SU-DHL-6 (cell line): Measurements from ENCODE around the gene ATRN.

Source experiments
- H2AFZ ChIP-seq: fragments of 200-600 bp; sonication (generic); 2 replicates; pipeline ENCODE4 v1.6.1; 2014; ENCODE audit warnings: low read depth, mild to moderate bottlenecking, moderate library complexity, mixed read lengths, antibody characterized with exemption, low read length; ENCODE audit not compliant: severe bottlenecking
- H3F3A ChIP-seq: fragments of 200-600 bp; shearing (Covaris generic); 2 replicates; pipeline ENCODE4 v1.6.0; 2016; ENCODE audit warnings: antibody characterized with exemption, mild to moderate bottlenecking; ENCODE audit not compliant: insufficient read depth
- H3K27ac ChIP-seq: fragments of 200-600 bp; sonication (generic); 2 replicates; pipeline ENCODE4 v1.5.1; 2016; ENCODE audit warnings: low read depth, mild to moderate bottlenecking, low read length, moderate library complexity, mixed read lengths
- H3K27me3 ChIP-seq: fragments of 200-600 bp; sonication (generic), shearing (Covaris generic); 2 replicates; pipeline ENCODE4 v1.6.0; 2014; ENCODE audit warnings: mild to moderate bottlenecking, low read length
- H3K36me3 ChIP-seq: fragments of 200-600 bp; sonication (generic); 2 replicates; pipeline ENCODE4 v1.6.1; 2014; ENCODE audit warnings: mild to moderate bottlenecking, low read length, mixed read lengths
- H3K4me2 ChIP-seq: fragments of 300-600, 200-600 bp; shearing (Covaris generic), sonication (generic); 2 replicates; pipeline ENCODE4 v1.6.0; 2014; ENCODE audit warnings: low read length, low read depth, mild to moderate bottlenecking; ENCODE audit not compliant: poor library complexity, severe bottlenecking
- H3K4me3 ChIP-seq: fragments of 200-600 bp; sonication (generic); 2 replicates; pipeline ENCODE4 v1.5.1; 2014; ENCODE audit warnings: antibody characterized with exemption, low read length, mild to moderate bottlenecking, mixed read lengths; ENCODE audit not compliant: insufficient read depth, poor library complexity, severe bottlenecking
- H3K79me2 ChIP-seq: fragments of 200-600 bp; sonication (generic); 2 replicates; pipeline ENCODE4 v1.6.1; 2014; ENCODE audit warnings: mild to moderate bottlenecking, low read length, moderate library complexity; ENCODE audit not compliant: insufficient read depth
- H3K9ac ChIP-seq: fragments of 200-600 bp; sonication (generic); 2 replicates; pipeline ENCODE4 v1.7.0; 2014; ENCODE audit warnings: mild to moderate bottlenecking, low read length
- H3K9me2 ChIP-seq: fragments of 200-600 bp; sonication (generic); replicated peaks from 2 replicates; pipeline ENCODE4 v1.6.1; 2014; ENCODE audit warnings: low read length; ENCODE audit not compliant: insufficient read depth
- H3K9me3 ChIP-seq: fragments of 200-600 bp; sonication (generic); 2 replicates; pipeline ENCODE4 v1.6.1; 2014; ENCODE audit warnings: low read length, mixed read lengths; ENCODE audit not compliant: insufficient read depth
- H4K20me1 ChIP-seq: fragments of 200-600 bp; sonication (generic); 2 replicates; pipeline ENCODE4 v1.6.1; 2014; ENCODE audit warnings: low read depth, mild to moderate bottlenecking, antibody characterized with exemption, low read length, moderate library complexity, mixed read lengths
- CTCF ChIP-seq: fragments of 200-600 bp; sonication (generic); IDR thresholded peaks from one replicate; pipeline ENCODE4 v1.5.1; 2017; ENCODE audit warnings: antibody characterized with exemption, mild to moderate bottlenecking, low read length, moderate library complexity; ENCODE audit not compliant: insufficient read depth, poor library complexity, severe bottlenecking
- EZH2phosphoT487 ChIP-seq: fragments of 200-600 bp; sonication (generic), shearing (Covaris generic); conservative IDR thresholded peaks from 2 replicates; pipeline ENCODE4 v1.6.1; 2018; ENCODE audit warnings: mild to moderate bottlenecking, antibody characterized with exemption, low read length, moderate library complexity, mixed read lengths

Gene ATRN

DNA sequence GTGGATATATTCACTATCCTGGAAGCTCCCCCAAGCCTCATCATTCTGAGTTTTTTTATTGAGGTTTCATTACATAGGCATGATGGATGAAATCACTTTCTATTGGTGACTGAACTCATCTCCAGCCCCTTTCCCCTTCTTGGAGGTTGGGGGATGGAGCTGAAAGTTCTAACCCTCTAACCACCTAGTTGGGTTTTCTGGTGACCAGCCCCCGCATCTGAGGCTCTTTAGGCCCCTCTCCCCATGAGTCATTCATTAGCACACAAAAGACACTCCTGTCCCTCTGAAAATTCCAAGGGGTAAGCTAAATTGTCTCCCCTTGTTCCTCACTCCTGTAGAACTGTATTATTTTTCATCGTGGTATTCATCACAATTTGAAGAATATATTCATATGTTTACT is 159.1 kb downstream of the ATRN start:
- Histone ChIP-seq H3K9me3 (no peaks in the 10 kb centered on the region), H3K79me2 (no peaks in the 10 kb centered on the region), H3K9me2 (no peaks in the 10 kb centered on the region), H3K9ac (no peak overlapping the region), H2AFZ (no peak overlapping the region), H3K36me3 (no peaks in the 10 kb centered on the region), H3K27ac (no peak overlapping the region), H3K27me3 (no peaks in the 10 kb centered on the region), H3K4me2 (no peak overlapping the region), H3F3A (no peaks in the 10 kb centered on the region), H4K20me1 (no peaks in the 10 kb centered on the region), H3K4me3 (no peak overlapping the region)
- TF ChIP-seq EZH2phosphoT487: no peak
- TF ChIP-seq CTCF: no peak

GRCh38 chr20:3630429-3630828 is 159.6 kb downstream of the ATRN start:
- no peaks in the 10 kb centered on the region for H3F3A ChIP-seq
- H4K20me1 ChIP-seq: no peaks in the 10 kb centered on the region
- no peak overlapping the region for H3K4me3 ChIP-seq
- no peak overlapping the region for H3K4me2 ChIP-seq
- no peaks in the 10 kb centered on the region for H3K9me2 ChIP-seq
- no peak overlapping the region for H3K9ac ChIP-seq
- no peaks in the 10 kb centered on the region for H3K27me3 ChIP-seq
- H2AFZ ChIP-seq: no peak overlapping the region
- H3K79me2 ChIP-seq: no peaks in the 10 kb centered on the region
- no peak overlapping the region for H3K27ac ChIP-seq
- no peaks in the 10 kb centered on the region for H3K36me3 ChIP-seq
- no peak for TF ChIP-seq CTCF
- TF ChIP-seq EZH2phosphoT487: no peak
- no peaks in the 10 kb centered on the region for H3K9me3 ChIP-seq

DNA sequence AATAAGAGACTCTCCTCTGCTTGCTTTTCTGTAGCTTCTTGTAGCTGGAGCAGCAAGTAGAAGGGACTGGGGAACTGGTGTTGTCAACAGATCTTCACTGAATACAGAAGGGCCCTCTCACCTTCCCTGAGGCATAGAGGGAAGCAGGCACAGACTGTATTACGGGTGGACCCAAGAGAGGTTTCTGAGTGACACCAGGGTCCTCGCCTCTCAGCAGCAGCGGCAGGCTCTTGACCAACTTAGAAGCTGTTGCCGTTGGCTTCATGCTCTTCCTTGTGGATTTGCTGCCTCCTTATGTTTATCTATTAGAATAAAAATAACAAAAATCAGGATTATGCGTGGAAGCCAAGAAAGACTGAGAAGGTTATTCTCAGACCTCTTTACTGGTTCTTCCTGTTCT is 160.7 kb downstream of the ATRN start:
- no peak overlapping the region for H3K9ac ChIP-seq
- H3K9me2 ChIP-seq: no peaks in the 10 kb centered on the region
- no peak overlapping the region for H3K4me2 ChIP-seq
- H3K4me3 ChIP-seq: no peak overlapping the region
- H4K20me1 ChIP-seq: no peaks in the 10 kb centered on the region
- H3K36me3 ChIP-seq: no peaks in the 10 kb centered on the region
- no peak overlapping the region for H2AFZ ChIP-seq
- H3K79me2 ChIP-seq: no peaks in the 10 kb centered on the region
- H3K9me3 ChIP-seq: no peaks in the 10 kb centered on the region
- H3K27ac ChIP-seq: no peak overlapping the region
- TF ChIP-seq CTCF: no peak
- TF ChIP-seq EZH2phosphoT487: no peak
- H3F3A ChIP-seq: no peaks in the 10 kb centered on the region
- H3K27me3 ChIP-seq: no peaks in the 10 kb centered on the region
